ENCODE data around the gene PSTPIP1.

- TF ChIP-seq CTCF (IDR thresholded peaks at IDR 0.05) (no peak), POLR2A (IDR thresholded peaks at IDR 0.05) (no peak)
These were observed 18.8 kb upstream of the PSTPIP1 start for GRCh38 chr15:76976141-76976540.
